DOHH2 (cell line): ENCODE results near the gene ANTXR2.

Experiments used
- CTCF ChIP-seq: fragments of 200-600 bp; sonication (generic); IDR thresholded peaks from one replicate; pipeline ENCODE4 v1.5.1; 2014; ENCODE audit warnings: antibody characterized with exemption, mild to moderate bottlenecking, low read depth, low read length; ENCODE audit not compliant: poor library complexity, severe bottlenecking
- EZH2phosphoT487 ChIP-seq: fragments of 200-600 bp; sonication (generic); IDR thresholded peaks from 2 replicates; pipeline ENCODE4 v1.6.1; 2017; ENCODE audit warnings: borderline replicate concordance, mild to moderate bottlenecking, antibody characterized with exemption, low read length, moderate library complexity, mixed read lengths

DNA sequence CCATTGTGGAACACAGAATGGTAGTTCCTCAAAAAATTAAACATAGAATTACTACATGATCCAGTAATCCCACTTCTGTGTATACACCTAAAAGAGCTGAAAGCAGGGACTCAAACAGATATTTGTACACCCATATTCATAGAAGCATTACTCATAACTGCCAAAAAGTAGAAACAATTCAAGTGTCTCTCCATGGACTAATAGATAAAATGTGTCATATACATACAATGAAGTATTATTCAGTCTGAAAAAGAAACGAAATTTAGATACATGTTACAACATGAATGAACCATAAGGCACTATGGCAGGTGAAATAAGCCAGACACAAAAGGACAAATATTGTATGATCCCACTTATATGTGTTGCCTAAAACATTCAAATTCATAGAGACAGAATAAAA, 145.1 kb downstream of the ANTXR2 start:
- no peak for TF ChIP-seq CTCF
- TF ChIP-seq EZH2phosphoT487, result no peak
